H1 (cell line): ENCODE results near the gene CERS5. TPM values are rescaled to one million over a fixed set of nuclear protein-coding genes. Genes with fewer than 3 reads are reported as not detected.

Experiments
- CHD2 ChIP-seq: IDR thresholded peaks from 2 replicates; pipeline ENCODE4 v1.6.1; 2012; ENCODE audit warnings: low read length, improper control_type of control experiment
- polyA plus RNA-seq, 7 experiments: library from polyadenylated mRNA; depleted of rRNA in 3 of 7; stranded (reverse) in 5 of 7; unstranded in 2 of 7; fragments of >200 nt in 5 of 7; fragments of 200-250 nt in 2 of 7; gene quantifications; 1 replicate in 5 of 7; 2 replicates in 1 of 7; 4 replicates in 1 of 7; pipeline versions ENCODE4 v1.2.1 to v1.2.3, GENCODE V29; 2011 to 2013; ENCODE audit warnings: missing spikeins in 2 of 7, mixed read lengths in 2 of 7
- total RNA-seq: library from RNA; stranded (reverse); fragmentation: NEBNext Ultra II Directional; extraction: Animal tissue kit (Norgen Biotek cat#: 25700); gene quantifications from 2 replicates; pipeline ENCODE4 v1.2.1, GENCODE V29; 2021

The CERS5 gene
- total and polyA plus RNA-seq, 2 of the 8 experiments (the other 6 are each of a cell fraction or from before 2014, with no cell fraction given): 69.2 to 119 TPM

GRCh38 chr12:50185970-50186663 lies 18.9 kb upstream of the CERS5 start (continued):
- TF ChIP-seq CHD2: no peak
